HG03196 (cell line): ENCODE data around the gene BCL6B.

Source experiments
- ATAC-seq: cut with Tn5 transposase; IDR thresholded peaks from one replicate; pipeline ENCODE4 v1.9.1; 2021; ENCODE audit not compliant: unreplicated experiment

BCL6B gene

GRCh38 chr17:7005716-7006115, 17.1 kb upstream of the BCL6B start:
- ATAC-seq, result no peak

DNA sequence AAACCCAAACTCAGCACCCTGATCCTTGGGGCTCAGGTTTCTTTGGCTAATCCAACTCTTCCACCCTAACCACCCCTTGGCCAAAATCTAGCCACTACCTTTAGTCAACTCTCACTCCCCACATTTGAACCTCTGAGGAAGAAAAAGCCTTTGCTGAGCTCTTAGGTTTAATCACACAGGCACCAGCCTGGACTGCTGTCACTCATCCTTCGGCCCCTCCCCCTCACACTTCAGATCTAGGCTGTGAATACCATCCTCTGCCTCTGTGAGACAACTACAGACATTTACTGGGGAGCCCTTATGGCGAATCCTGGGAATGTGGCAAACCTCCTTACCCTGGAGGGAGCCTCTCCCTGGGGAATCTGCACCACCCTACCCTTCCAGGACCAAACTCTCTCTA, 15.7 kb upstream of the BCL6B start:
- no peak for ATAC-seq

DNA sequence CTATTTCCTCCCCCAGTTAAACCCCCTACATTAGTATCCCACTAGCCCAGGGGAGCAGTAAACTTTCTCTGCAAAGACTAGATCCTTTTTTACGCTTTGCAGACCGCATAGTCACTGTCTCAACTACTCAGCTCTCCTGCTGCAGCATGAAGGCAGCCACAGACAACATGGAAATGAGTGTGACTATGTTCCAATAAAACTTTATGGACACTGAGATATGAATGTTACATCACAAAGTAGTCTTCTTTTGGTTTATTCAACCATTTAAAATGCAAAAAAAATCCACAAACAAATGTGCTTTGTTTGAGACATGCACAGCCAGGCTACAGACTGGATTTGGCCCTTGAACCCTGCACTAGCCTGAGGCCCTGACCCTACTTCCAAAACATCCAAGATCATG, 12.3 kb upstream of the BCL6B start:
- ATAC-seq, result no peak

DNA sequence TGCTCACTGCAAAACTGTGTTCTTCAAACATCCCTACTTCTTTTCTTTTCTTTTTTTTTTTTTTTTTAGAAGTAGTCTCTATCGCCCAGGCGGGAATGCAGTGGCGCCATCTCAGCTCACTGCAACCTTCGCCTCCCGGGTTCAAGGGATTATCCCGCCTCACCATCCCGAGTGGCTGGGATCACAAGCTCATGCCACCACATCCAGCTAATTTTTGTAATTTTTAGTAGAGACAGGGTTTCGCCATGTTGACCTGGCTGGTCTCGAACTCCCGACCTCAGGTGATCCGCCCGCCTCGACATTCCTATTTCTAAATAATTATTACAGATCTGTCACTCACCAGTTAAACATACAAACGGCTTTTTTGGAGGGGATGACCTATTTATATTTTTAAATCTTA, 11.4 kb upstream of the BCL6B start:
- no peak for ATAC-seq

DNA sequence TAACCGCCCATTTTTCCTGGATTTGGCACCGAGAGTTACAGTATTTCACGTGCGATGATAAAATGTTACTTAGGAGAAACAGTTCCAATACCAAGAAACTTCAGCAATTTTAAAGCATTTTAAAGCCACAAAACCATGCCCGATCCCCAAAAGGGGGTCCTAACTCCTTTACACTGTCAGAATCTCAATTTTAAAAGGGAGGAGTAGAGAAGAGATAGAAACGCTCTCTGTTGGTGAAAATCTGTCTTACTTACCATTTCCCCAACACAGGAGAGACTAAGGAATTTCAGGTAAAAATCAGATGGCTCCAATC, 11.0 kb upstream of the BCL6B start:
- ATAC-seq, result no peak

- ATAC-seq, result peak; percentile 73
Measured at GRCh38 chr17:7014261-7014994, 8.4 kb upstream of the BCL6B start.

DNA sequence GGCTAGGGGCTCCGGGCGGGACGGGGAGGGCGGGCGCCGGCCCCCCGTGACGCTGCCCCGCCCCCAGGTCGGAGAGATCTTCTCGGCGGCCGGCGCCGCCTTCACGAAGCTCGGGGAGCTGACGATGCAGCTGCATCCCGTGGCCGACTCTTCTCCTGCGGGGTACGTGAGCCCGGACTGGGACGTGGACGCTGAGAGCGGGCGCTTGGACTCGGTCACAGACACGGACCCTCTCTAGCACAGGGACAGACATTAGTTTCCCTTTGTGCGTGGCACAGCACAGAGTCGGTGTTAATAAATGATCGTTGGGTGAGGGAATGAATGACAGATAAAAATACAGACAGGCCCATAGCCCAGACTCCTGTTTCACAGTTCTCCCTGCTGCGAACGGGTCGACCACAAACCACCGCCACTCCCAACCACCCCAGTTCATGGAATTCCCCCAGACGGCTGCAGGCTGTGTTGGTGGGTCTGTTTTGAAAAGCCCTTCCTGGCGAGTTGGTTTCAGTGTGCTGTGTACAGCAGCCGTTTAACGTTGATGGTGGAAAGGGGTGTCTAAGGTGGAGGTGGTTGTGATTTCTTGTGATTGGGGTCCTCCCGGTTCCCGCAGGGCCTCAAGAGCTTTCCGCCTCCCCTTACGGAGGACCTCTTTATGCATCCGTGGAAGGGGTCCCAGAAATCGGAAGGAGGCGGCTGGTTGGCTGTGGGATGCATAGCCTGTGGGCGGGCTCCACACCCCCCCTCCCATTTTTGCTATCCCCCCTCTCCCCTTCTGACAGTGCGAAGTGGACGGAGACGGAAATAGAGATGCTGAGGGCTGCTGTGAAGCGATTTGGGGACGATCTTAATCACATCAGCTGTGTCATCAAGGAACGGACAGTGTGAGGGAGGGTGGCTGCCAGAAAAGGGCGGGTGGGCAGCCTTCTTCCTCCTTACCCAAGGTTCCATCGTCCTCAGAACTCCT, 7.6 kb upstream of the BCL6B start:
- peak; percentile 15 for ATAC-seq

- no peak for ATAC-seq
Measured at GRCh38 chr17:7016418-7016817, 6.4 kb upstream of the BCL6B start.

GRCh38 chr17:7016886-7017826, 5.7 kb upstream of the BCL6B start:
- ATAC-seq, result no peak

- no peak for ATAC-seq
Measured at GRCh38 chr17:7017827-7018200, 5.0 kb upstream of the BCL6B start.

GRCh38 chr17:7018331-7018964, 4.4 kb upstream of the BCL6B start:
- no peak for ATAC-seq

GRCh38 chr17:7019367-7019766, 3.5 kb upstream of the BCL6B start:
- ATAC-seq, result no peak

DNA sequence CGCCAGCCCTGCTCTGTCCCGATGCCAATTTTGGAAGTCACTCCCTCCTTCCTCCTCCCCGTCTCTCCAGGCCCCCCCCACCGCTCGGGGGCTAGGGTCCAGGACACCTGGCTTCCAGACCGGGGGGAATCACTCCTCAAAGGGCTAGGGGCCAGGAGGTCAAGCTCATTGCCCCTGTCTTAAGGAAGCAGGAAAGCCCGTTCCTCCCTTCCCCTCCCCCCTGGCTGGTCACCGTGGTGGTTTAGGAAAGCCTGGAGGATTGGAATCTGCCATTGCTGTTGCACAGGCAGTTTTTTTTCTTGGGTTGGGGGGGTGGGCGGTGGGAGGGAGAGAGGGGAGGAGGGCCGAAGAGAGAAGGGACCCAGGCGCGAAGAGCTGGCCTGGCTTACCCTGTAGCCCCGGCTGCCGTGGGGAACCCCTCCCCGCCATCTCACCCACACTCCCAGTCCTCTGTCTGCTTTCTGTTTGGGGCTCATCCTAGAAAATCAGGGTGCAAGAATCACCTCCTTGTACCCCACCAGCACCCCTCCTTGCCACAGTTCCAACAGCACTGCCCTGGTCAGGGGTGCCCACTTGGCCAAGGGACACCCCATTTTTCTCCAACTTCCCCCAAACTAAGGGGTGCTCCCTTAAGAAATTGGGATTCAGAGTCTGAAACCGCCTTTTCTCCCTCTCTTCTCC, 2.9 kb upstream of the BCL6B start:
- no peak for ATAC-seq

DNA sequence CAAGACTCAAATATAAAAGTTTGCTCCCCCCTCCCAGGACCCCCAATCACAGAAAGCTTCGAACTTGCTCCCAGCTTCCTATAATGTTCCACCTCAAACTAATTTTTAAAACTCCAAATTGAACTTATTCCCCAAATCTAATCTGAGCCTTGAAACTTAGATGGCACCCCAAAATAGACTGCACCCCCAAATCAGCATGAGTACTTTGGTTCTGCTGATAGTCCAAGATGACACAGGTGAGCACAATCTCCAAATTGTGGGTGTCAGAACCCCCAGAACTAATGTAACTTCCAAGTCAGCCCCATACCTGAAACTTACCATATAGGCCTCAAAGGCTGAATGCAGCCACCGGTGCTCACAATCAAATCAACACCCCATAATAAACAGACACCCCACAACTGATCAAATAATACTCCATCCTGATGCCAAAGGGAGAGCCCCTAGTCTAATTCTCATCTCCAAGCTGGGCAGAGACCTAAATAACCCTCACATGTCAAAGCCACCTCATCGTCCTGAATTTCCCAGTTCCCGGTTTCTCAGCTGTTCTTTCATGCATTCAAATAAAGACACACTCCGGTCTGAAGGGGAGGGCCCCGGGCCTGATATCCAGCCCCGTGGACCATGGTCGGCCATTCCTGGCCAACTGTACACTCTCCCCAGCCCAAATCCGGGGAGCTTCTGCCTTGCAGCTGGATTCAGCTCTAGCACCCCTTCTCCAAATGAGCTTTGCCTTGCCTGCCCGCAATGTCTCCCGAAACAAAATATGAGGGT, 1.8 kb upstream of the BCL6B start:
- no peak for ATAC-seq

- peak; percentile 49 for ATAC-seq
Measured at GRCh38 chr17:7021993-7022778, 664 bp upstream of the BCL6B start.

- ATAC-seq, result no peak
Measured at GRCh38 chr17:7023576-7024401, 939 bp downstream of the BCL6B start.

DNA sequence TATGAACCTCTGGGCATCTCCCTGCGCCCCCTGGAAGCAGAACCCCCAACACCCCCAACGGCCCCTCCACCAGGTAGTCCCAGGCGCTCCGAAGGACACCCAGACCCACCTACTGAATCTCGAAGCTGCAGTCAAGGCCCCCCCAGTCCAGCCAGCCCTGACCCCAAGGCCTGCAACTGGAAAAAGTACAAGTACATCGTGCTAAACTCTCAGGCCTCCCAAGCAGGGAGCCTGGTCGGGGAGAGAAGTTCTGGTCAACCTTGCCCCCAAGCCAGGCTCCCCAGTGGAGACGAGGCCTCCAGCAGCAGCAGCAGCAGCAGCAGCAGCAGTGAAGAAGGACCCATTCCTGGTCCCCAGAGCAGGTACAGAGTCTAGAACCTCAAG, 1.5 kb downstream of the BCL6B start:
- ATAC-seq, result no peak

- ATAC-seq, result no peak
Measured at GRCh38 chr17:7025245-7025644, 2.4 kb downstream of the BCL6B start.
